Ascending aorta (tissue), 2 donors: ENCODE data around the gene ZC3H7A. TPM values are rescaled to one million over a fixed set of nuclear protein-coding genes. Genes with fewer than 3 reads are reported as not detected.

Source experiments
- DNase-seq, 2 donors: peaks; one replicate each; pipeline ENCODE4 v3.0.0-alpha.2; 2019; ENCODE audit warnings: low spot score in 2 of 2
- H3K27ac ChIP-seq, 2 donors: fragments of 200-600 bp; sonication (generic); one replicate each; pipeline ENCODE4 v1.5.1; 2016 to 2017; ENCODE audit warnings: mild to moderate bottlenecking in 1 of 2
- H3K27me3 ChIP-seq: fragments of 200-600 bp; sonication (generic); one replicate; pipeline ENCODE4 v1.5.1; 2017
- H3K36me3 ChIP-seq, 2 donors: fragments of 200-600 bp; sonication (generic); one replicate each; pipeline ENCODE4 v1.5.1; 2016
- H3K4me1 ChIP-seq, 2 donors: fragments of 200-600 bp; sonication (generic); one replicate each; pipeline ENCODE4 v1.5.1; 2016 to 2017; ENCODE audit warnings: mild to moderate bottlenecking in 1 of 2
- H3K4me3 ChIP-seq, 2 donors: fragments of 200-600 bp; sonication (generic); one replicate each; pipeline ENCODE4 v1.5.1; 2016 to 2017; ENCODE audit warnings: mild to moderate bottlenecking in 1 of 2
- H3K9me3 ChIP-seq, 2 donors: fragments of 200-600 bp; sonication (generic); one replicate each; pipeline ENCODE4 v1.5.1; 2016
- CTCF ChIP-seq, 3 experiments: fragments of 200-600 bp in 2 of 3; fragments of 450-650 bp in 1 of 3; sonication (generic) in 2 of 3; IDR thresholded peaks; one replicate each; pipeline ENCODE4 v1.5.1; 2016 to 2019; ENCODE audit warnings: antibody characterized with exemption in 3 of 3, mild to moderate bottlenecking in 1 of 3, moderate library complexity in 1 of 3
- intact Hi-C: fragments of 100-400 bp; cut with DNase I; formaldehyde crosslinking; loops from one replicate; pipeline ENCODE4 v1.15.1; 2023
- total RNA-seq: library from RNA; depleted of rRNA; stranded (reverse); fragments of >200 nt; gene quantifications from one replicate; pipeline ENCODE4 v1.1.0, GENCODE V29; 2016

The ZC3H7A gene
- total RNA-seq, 1 donor from 2014 or later = 56.9 TPM

DNA sequence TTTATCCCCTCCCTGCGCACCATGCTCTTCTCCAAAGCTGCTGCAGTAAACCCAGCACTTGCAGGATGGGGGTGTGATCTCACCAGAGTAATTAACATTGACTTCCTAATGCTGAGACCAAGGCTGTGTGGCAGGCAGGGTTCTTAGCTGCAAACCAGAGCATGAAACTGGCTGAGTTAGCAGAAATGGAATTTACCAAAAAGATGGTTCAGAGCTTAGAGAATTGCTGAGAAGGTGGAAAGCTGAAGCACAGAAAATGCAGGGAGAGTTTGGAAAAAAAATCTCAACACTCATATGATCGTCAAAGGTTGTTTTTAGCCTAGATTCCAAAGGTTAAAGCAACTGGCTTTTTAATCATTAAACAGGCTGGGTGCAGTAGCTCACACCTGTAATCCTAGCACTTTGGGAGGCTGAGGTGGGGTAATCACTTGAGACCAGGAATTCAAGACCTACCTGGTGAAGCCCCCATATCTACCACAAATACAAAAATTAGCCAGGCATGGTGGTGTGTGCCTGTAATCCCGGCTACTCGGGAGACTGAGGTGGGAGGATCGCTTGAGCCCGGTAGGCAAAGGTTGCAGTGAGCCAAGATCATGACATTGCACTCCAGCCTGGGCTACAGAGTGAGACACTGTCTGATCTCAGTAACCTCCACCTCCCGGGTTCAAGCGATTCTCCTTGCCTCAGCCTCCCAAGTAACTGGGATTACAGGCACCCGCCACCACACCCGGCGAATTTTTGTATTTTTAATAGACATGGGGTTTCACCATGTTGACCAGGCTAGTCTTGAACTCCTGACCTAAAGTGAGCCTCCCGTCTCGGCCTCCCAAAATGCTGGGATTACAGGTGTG, 48.4 kb downstream of the ZC3H7A start:
- intact Hi-C loops = loop anchor here (10.0 kb wide), 1 partner anchor 804 kb away; the partner anchor contains the start of genes CLEC16A and DEXI

GRCh38 chr16:11747949-11748403, 49.1 kb downstream of the ZC3H7A start:
- intact Hi-C loops = loop anchor here (10.0 kb wide), 1 partner anchor 803 kb away; the partner anchor contains the start of genes CLEC16A and DEXI
- Histone ChIP-seq H3K36me3 (peaks cover 28 to 41% of the 10 kb centered on the region in 2 donors), H3K4me1 (peaks cover 0 to 5% of the 10 kb centered on the region in 2 donors), H3K27ac (no peak overlapping the region), H3K4me3 (no peak overlapping the region), H3K9me3 (no peaks in the 10 kb centered on the region), H3K27me3 (no peaks in the 10 kb centered on the region)
- no peak for TF ChIP-seq CTCF (IDR thresholded peaks at IDR 0.05)
- DNase-seq = no peak

More for the DNA sequence above, 48.4 kb downstream of the ZC3H7A start:
- TF ChIP-seq CTCF (IDR thresholded peaks at IDR 0.05) = no peak
- no peak for DNase-seq
- no peak overlapping the region for H3K4me3 ChIP-seq
- H3K4me1 ChIP-seq = no peaks in the 10 kb centered on the region
- no peaks in the 10 kb centered on the region for H3K9me3 ChIP-seq
- peaks cover 35 to 48% of the 10 kb centered on the region in 2 donors for H3K36me3 ChIP-seq
- H3K27ac ChIP-seq = no peak overlapping the region
- no peaks in the 10 kb centered on the region for H3K27me3 ChIP-seq

GRCh38 chr16:11744075-11744470, 53.0 kb downstream of the ZC3H7A start:
- no peak for TF ChIP-seq CTCF (IDR thresholded peaks at IDR 0.05)
- DNase-seq = no peak
- intact Hi-C loops = loop anchor here (5.0 to 10.0 kb wide), 3 partner anchors 108 to 799 kb away; partner anchors contain the start of genes CLEC16A, DEXI and RSL1D1
- peaks cover 0 to 2% of the 10 kb centered on the region in 2 donors for H3K36me3 ChIP-seq
- peaks cover 0 to 10% of the 10 kb centered on the region in 2 donors for H3K4me1 ChIP-seq
- H3K27me3 ChIP-seq = no peaks in the 10 kb centered on the region
- H3K27ac ChIP-seq = peak overlapping the region; percentile 93 to 98
- no peaks in the 10 kb centered on the region for H3K9me3 ChIP-seq
- H3K4me3 ChIP-seq = no peak overlapping the region

- Histone ChIP-seq H3K4me1 (peaks cover 0 to 10% of the 10 kb centered on the region in 2 donors), H3K36me3 (no peaks in the 10 kb centered on the region), H3K4me3 (peak overlapping the region; percentile 74 to 80), H3K27ac (peak overlapping the region; percentile 93 to 98), H3K27me3 (no peaks in the 10 kb centered on the region), H3K9me3 (no peaks in the 10 kb centered on the region)
- intact Hi-C loops = loop anchor here (1.0 to 10.0 kb wide), 4 partner anchors 75 to 799 kb away; partner anchors contain the start of genes CLEC16A, DEXI, RSL1D1 and SNN
- DNase-seq = peak; percentile 39 to 87
- no peak for TF ChIP-seq CTCF (IDR thresholded peaks at IDR 0.05)
These were observed 53.6 kb downstream of the ZC3H7A start for GRCh38 chr16:11743308-11744074.

- peak; percentile 95 to 99 for DNase-seq
- H3K4me3 ChIP-seq = peak within 1 kb of the TSS; percentile 74 to 80
- H3K36me3 ChIP-seq = no peaks in the 10 kb centered on the region
- intact Hi-C loops = loop anchor here (1.0 to 10.0 kb wide), 6 partner anchors 54 to 798 kb away; partner anchors contain the start of genes CLEC16A, DEXI, RSL1D1 and SNN
- no peaks in the 10 kb centered on the region for H3K27me3 ChIP-seq
- peak within 1 kb of the TSS; percentile 93 to 98 for H3K27ac ChIP-seq
- H3K4me1 ChIP-seq = peaks cover 0 to 13% of the 10 kb centered on the region in 2 donors
- no peak for TF ChIP-seq CTCF (IDR thresholded peaks at IDR 0.05)
- no peaks in the 10 kb centered on the region for H3K9me3 ChIP-seq
These were observed 54.3 kb downstream of the ZC3H7A start, which contains the start of gene TXNDC11 for GRCh38 chr16:11742536-11743307. TSS of gene TXNDC11 (minus strand) at chr16:11742857. CDS start at chr16:11742730, 127 bp downstream.
